Measurements from ENCODE around the gene KLHL35. TPM values are rescaled to one million over a fixed set of nuclear protein-coding genes. Genes with fewer than 3 reads are reported as not detected.

KLHL35 gene
- total RNA-seq, 4 donors from 2014 or later, result 0.72 TPM; not detected in 3

DNA sequence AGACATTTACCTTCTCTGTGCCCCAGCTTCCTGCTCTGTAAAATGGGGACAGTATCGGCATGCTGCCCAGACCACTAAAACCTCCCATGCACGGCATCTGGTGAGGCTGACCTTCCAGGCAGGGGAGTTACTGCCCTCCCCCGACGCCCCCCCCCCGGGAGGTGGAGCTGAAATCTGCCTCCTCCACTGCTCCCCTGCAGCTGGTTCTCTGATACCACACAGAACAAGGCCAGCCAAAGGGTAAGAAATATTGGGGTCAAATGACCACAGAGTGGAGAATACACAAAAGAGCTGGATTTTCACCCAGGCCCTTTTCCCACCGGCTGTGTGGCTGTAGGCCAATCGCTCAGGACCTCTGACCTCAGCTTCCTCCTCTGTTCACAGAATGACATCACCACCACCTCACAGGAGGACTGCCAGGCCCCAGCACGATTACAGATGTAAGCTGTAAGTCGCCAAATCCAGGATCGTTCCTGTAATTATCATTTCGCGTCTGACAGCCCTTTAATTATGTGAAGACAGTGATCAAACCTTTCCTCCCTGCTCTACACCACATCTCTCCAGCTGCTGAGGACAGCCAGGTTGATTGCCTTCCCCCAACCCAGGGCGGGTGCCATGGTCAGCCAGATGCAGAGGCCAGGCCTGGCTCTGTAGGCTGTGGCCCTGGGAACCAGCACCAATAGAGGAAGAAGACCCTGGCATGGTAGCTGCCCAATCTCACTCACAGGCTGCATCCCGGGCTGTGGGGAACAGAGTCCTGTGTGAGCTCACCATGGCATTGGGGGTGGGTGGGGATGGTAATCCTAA lies 35.7 kb upstream of the KLHL35 start:
- H3K36me3 ChIP-seq, result no peaks in the 10 kb centered on the region
- H3K27ac ChIP-seq, result peak overlapping the region in 2 of 4 donors; percentile 14 to 49
- 22 to 23% methylated on average over 5 to 7 of the region's 14 CpGs for WGBS, 2 donors (ENCODE audit: low coverage in 1 of 2)
- H3K27me3 ChIP-seq, result no peaks in the 10 kb centered on the region
- ATAC-seq, result peak; percentile 73
- no peaks in the 10 kb centered on the region for H3K9me3 ChIP-seq
- H3K4me3 ChIP-seq, result no peak overlapping the region
- peaks cover 0 to 26% (median 6%) of the 10 kb centered on the region in 3 donors for H3K4me1 ChIP-seq
- TF ChIP-seq, protein P1, sequence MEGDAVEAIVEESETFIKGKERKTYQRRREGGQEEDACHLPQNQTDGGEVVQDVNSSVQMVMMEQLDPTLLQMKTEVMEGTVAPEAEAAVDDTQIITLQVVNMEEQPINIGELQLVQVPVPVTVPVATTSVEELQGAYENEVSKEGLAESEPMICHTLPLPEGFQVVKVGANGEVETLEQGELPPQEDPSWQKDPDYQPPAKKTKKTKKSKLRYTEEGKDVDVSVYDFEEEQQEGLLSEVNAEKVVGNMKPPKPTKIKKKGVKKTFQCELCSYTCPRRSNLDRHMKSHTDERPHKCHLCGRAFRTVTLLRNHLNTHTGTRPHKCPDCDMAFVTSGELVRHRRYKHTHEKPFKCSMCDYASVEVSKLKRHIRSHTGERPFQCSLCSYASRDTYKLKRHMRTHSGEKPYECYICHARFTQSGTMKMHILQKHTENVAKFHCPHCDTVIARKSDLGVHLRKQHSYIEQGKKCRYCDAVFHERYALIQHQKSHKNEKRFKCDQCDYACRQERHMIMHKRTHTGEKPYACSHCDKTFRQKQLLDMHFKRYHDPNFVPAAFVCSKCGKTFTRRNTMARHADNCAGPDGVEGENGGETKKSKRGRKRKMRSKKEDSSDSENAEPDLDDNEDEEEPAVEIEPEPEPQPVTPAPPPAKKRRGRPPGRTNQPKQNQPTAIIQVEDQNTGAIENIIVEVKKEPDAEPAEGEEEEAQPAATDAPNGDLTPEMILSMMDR (IDR thresholded peaks at IDR 0.05), result no peak
- TF ChIP-seq POLR2A (IDR thresholded peaks at IDR 0.05), result no peak

DNA sequence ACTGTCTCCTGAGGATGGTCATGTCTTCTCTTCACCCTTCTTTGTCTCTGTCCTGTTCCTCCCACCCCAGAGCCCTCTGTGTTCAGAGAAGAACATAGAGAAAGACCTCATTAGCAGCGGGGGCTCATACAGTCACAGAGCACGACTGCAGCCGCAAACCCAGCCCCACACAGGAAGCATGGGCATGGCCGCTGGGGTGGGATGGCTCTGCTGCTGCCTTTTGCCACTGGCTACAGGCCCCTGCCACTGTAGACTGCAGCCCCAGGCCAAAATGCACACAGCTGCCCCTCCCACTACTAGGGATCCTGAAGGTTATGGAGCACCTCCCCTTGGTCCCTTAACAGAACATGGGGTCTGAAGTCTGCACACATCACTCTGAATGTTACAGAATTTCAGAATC lies 34.9 kb upstream of the KLHL35 start:
- peaks cover 0 to 26% (median 6%) of the 10 kb centered on the region in 3 donors for H3K4me1 ChIP-seq
- no CpG with 5 or more reads among the region's 4 CpGs for WGBS, 2 donors (ENCODE audit: low coverage in 1 of 2)
- H3K9me3 ChIP-seq, result no peaks in the 10 kb centered on the region
- no peak for ATAC-seq
- no peak overlapping the region for H3K27ac ChIP-seq
- H3K27me3 ChIP-seq, result no peaks in the 10 kb centered on the region
- no peak overlapping the region for H3K4me3 ChIP-seq
- TF ChIP-seq, protein P1 (IDR thresholded peaks at IDR 0.05), result no peak
- TF ChIP-seq POLR2A (IDR thresholded peaks at IDR 0.05) (no peak), POLR2AphosphoS5 (IDR thresholded peaks at IDR 0.05) (no peak), EP300 (IDR thresholded peaks at IDR 0.05) (no peak)
- H3K36me3 ChIP-seq, result no peaks in the 10 kb centered on the region

DNA sequence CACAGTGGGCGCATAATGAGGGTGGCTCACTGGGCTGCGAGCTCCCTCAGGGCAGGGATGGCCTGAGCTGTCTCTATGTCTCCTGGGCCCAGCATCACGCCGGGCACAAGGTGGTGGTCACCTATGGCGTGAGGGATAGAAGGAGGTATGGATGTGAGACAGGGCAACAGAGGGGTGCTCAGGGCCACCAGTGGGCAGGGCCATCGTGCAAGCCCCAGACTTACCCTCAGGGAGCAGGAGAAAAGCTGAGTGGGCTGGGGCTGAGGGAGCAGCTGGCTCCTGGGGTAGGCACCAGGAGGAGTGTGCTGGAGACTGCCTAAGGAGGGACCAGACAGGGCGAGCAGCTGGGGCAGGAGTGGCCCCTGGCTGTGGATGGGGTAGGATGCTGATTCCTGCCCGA lies 34.3 kb upstream of the KLHL35 start:
- WGBS, 2 donors (ENCODE audit: low coverage in 1 of 2), result 93 to 98% methylated on average over 3 to 5 of the region's 8 CpGs
- ATAC-seq, result no peak
- Histone ChIP-seq H3K27ac (no peak overlapping the region), H3K9me3 (no peaks in the 10 kb centered on the region), H3K4me3 (no peak overlapping the region), H3K27me3 (no peaks in the 10 kb centered on the region), H3K36me3 (no peaks in the 10 kb centered on the region), H3K4me1 (peaks cover 0 to 26% (median 6%) of the 10 kb centered on the region in 3 donors)
- TF ChIP-seq POLR2AphosphoS5 (IDR thresholded peaks at IDR 0.05), result no peak
- TF ChIP-seq EP300 (IDR thresholded peaks at IDR 0.05), result no peak
- TF ChIP-seq, protein P1 (IDR thresholded peaks at IDR 0.05), result no peak
- no peak for TF ChIP-seq POLR2A (IDR thresholded peaks at IDR 0.05)

DNA sequence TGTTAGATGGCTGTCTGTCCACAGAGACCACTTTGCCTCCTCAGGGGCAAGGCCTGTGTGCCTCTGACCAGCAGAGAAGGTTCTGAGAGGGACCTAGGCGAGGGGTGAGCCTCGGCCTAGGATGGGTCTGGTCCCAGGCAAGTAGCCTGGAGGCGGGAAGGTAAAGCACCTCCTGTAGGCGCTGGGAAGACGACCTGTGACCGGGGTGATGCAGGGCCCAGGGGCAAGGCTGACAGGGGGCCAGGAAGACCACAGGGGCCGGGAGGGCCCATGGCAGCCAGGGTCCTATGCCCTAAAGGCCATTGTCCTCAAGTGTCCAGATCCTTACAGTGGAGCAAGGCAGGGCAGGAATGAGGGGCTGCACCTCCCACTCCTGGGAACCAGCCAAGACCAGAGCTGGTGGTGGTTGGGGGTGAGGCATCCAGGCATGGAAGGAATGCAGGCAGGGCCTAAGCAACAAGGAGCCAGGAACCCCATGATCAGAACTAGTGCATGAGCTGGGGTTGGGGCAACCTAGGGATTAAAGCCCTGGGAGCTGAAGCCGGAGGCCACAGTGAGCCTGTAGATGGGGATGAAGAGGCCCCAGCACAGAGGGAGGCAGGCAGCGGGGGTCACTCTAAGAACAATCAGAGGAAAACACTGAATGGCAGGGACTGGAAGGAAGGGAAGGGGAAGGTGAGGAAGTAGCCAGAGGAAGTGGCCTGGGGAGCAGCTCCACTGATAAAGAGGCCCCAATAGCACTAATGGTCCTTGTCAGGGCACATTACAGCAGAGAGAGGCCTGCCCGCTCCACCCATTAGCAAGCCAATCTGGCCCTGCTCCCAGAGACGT lies 32.9 kb upstream of the KLHL35 start:
- TF ChIP-seq EP300 (IDR thresholded peaks at IDR 0.05) (no peak), POLR2A (IDR thresholded peaks at IDR 0.05) (no peak), POLR2AphosphoS5 (IDR thresholded peaks at IDR 0.05) (no peak)
- TF ChIP-seq, protein P1 (IDR thresholded peaks at IDR 0.05), result no peak
- 63 to 90% methylated on average over 3 to 4 of the region's 11 CpGs for WGBS, 2 donors (ENCODE audit: low coverage in 1 of 2)
- Histone ChIP-seq H3K27ac (no peak overlapping the region), H3K4me3 (no peak overlapping the region), H3K9me3 (no peaks in the 10 kb centered on the region), H3K36me3 (no peaks in the 10 kb centered on the region), H3K27me3 (no peaks in the 10 kb centered on the region), H3K4me1 (peaks cover 0 to 26% (median 6%) of the 10 kb centered on the region in 3 donors)
- ATAC-seq, result no peak
